ENCODE results near the gene RNF126. TPM values are rescaled to one million over a fixed set of nuclear protein-coding genes. Genes with fewer than 3 reads are reported as not detected.

The RNF126 gene
- total RNA-seq, 1 donor from 2014 or later: 58.3 TPM

DNA sequence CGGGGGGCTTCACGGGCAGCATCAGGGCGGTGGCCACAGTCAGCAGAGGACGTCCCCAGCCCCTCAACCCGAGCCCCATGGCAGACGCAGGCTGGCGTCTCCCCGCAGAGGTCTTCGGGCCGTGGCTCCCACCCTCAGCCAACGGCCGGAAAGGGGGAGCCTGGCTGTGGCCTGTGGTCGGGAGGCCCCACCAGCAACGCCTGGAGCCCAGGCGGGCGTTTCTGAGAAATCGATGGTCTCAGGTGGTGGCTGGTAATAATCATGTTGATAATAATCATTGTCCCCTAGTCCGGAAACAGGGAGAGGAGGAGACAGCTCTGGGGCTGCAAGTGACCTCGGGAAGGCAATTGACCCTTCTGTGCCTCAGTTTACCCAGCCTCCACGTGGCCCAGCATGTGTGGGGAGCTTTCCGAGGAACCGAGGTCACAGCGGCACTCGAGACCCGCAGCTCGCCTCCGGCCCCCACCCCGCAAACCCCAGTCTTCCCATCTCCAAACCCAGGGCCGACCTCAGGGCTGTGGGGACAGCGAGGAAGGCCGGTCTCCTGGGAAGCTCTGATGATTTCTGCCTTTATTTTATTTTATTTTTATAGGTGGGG is 32.4 kb upstream of the RNF126 start, which contains the start of gene PRSS57:
TSS of gene PRSS57 (minus strand) at position 101 of the 598 bp plus-strand sequence. CDS start at position 79, 22 bp downstream.
- H3K27me3 ChIP-seq (ENCODE audit: insufficient read depth, low read length): peaks cover 4% of the 10 kb centered on the region
- TF ChIP-seq, protein P1, sequence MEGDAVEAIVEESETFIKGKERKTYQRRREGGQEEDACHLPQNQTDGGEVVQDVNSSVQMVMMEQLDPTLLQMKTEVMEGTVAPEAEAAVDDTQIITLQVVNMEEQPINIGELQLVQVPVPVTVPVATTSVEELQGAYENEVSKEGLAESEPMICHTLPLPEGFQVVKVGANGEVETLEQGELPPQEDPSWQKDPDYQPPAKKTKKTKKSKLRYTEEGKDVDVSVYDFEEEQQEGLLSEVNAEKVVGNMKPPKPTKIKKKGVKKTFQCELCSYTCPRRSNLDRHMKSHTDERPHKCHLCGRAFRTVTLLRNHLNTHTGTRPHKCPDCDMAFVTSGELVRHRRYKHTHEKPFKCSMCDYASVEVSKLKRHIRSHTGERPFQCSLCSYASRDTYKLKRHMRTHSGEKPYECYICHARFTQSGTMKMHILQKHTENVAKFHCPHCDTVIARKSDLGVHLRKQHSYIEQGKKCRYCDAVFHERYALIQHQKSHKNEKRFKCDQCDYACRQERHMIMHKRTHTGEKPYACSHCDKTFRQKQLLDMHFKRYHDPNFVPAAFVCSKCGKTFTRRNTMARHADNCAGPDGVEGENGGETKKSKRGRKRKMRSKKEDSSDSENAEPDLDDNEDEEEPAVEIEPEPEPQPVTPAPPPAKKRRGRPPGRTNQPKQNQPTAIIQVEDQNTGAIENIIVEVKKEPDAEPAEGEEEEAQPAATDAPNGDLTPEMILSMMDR (IDR thresholded peaks at IDR 0.05; ENCODE audit: insufficient read depth, low read depth, low read length): no peak
- TF ChIP-seq EZH2 (IDR thresholded peaks at IDR 0.05; ENCODE audit: insufficient read depth, low read length): no peak
- no peak for DNase-seq (ENCODE audit: low read depth)

DNA sequence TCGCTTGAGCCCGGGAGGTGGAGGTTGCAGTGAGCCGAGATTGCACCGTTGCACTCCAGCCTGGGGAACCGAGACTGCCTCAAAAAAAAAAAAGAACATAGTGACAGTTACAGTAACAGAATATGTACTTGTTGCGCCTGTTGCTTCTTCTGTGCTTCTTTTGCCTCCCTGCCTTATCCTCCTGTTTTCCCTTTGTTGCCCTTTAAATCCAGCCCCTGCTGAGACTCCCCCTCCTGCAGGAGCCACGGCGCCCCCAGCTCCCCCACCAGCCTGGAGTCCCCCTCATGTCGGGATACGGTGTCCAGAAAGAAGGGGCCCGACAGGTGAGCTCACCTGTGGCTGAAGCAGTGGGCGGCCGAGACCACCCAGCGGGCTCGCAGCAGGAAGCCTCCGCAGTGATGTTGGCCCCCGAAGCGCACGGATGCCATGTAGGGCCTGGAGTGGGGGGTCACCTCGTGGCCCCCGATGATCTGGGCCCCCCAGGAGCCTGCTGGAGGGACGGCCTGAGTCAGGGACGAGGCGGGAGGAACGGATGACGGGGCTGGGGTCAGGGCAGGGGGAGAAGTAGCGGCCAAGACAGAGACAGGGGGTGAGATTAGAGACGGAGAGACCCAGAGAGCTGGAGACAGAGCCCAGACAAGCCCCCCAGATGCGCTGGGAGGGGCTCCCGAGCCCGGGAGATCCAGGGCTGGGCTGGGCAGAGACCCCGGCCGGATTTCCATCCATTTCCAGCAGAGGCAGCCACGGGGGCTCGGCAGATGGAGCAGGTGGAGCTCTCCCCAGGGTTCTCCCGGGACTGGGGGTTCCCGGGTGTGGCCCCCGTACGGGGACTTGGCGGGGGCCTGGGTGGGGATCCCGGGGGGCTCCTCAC is 31.7 kb upstream of the RNF126 start:
- no peaks in the 10 kb centered on the region for H4K20me1 ChIP-seq (ENCODE audit: insufficient read depth, low read length)
- DNase-seq (ENCODE audit: low read depth): no peak
- Mint-ChIP-seq H3K4me3 (ENCODE audit: unreplicated experiment) (no peak overlapping the region), H3K4me1 (ENCODE audit: low read depth, unreplicated experiment) (no peaks in the 10 kb centered on the region), H3K36me3 (ENCODE audit: low read depth, unreplicated experiment) (no peaks in the 10 kb centered on the region), H3K9me3 (ENCODE audit: unreplicated experiment) (peaks cover 2% of the 10 kb centered on the region), H3K27ac (ENCODE audit: unreplicated experiment) (no peak overlapping the region), H3K27me3 (ENCODE audit: low read depth, unreplicated experiment) (peaks cover 3% of the 10 kb centered on the region)
- FAIRE-seq: no peak
- H2AFZ ChIP-seq (ENCODE audit: low read depth, low read length): no peak overlapping the region
- no peak overlapping the region for H3K27ac ChIP-seq (ENCODE audit: low read depth, low read length)
- no peaks in the 10 kb centered on the region for H3K36me3 ChIP-seq (ENCODE audit: insufficient read depth, low read length)
- no peaks in the 10 kb centered on the region for H3K4me1 ChIP-seq (ENCODE audit: insufficient read depth, low read length)
- no peak overlapping the region for H3K4me3 ChIP-seq (ENCODE audit: insufficient read depth, low read depth, low read length)
- no peaks in the 10 kb centered on the region for H3K79me2 ChIP-seq (ENCODE audit: insufficient read depth, low read length)
- no peak overlapping the region for H3K9ac ChIP-seq (ENCODE audit: low read length)
- H3K4me2 ChIP-seq (ENCODE audit: low read length): no peak overlapping the region
- no peaks in the 10 kb centered on the region for H3K9me3 ChIP-seq (ENCODE audit: insufficient read depth, low read depth, low read length)
- peaks cover 4% of the 10 kb centered on the region for H3K27me3 ChIP-seq (ENCODE audit: insufficient read depth, low read length)
- TF ChIP-seq, protein P1 (IDR thresholded peaks at IDR 0.05; ENCODE audit: insufficient read depth, low read depth, low read length): no peak
- no peak for TF ChIP-seq EZH2 (IDR thresholded peaks at IDR 0.05; ENCODE audit: insufficient read depth, low read length)

More for the DNA sequence above, 32.4 kb upstream of the RNF126 start, which contains the start of gene PRSS57:
- H3K9me3 ChIP-seq (ENCODE audit: insufficient read depth, low read depth, low read length): no peaks in the 10 kb centered on the region
- no peak within 1 kb of the TSS for H3K4me3 Mint-ChIP-seq (ENCODE audit: unreplicated experiment)
- no peaks in the 10 kb centered on the region for H3K36me3 ChIP-seq (ENCODE audit: insufficient read depth, low read length)
- H3K27ac ChIP-seq (ENCODE audit: low read depth, low read length): no peak within 1 kb of the TSS
- no peaks in the 10 kb centered on the region for H3K36me3 Mint-ChIP-seq (ENCODE audit: low read depth, unreplicated experiment)
- no peaks in the 10 kb centered on the region for H3K79me2 ChIP-seq (ENCODE audit: insufficient read depth, low read length)
- no peaks in the 10 kb centered on the region for H3K4me1 ChIP-seq (ENCODE audit: insufficient read depth, low read length)
- peaks cover 2% of the 10 kb centered on the region for H3K9me3 Mint-ChIP-seq (ENCODE audit: unreplicated experiment)
- H3K4me1 Mint-ChIP-seq (ENCODE audit: low read depth, unreplicated experiment): no peaks in the 10 kb centered on the region
- no peak within 1 kb of the TSS for H3K27ac Mint-ChIP-seq (ENCODE audit: unreplicated experiment)
- FAIRE-seq: no peak
- H3K4me2 ChIP-seq (ENCODE audit: low read length): no peak within 1 kb of the TSS
- no peak within 1 kb of the TSS for H3K9ac ChIP-seq (ENCODE audit: low read length)
- H4K20me1 ChIP-seq (ENCODE audit: insufficient read depth, low read length): no peaks in the 10 kb centered on the region
- H2AFZ ChIP-seq (ENCODE audit: low read depth, low read length): no peak within 1 kb of the TSS
- no peak within 1 kb of the TSS for H3K4me3 ChIP-seq (ENCODE audit: insufficient read depth, low read depth, low read length)
- peaks cover under 1% of the 10 kb centered on the region for H3K27me3 Mint-ChIP-seq (ENCODE audit: low read depth, unreplicated experiment)

Measured in astrocyte (in vitro differentiated cells and primary cell).